LNCaP clone FGC (cell line): ENCODE measurements around the gene SLC38A4.

ENCODE experiments used
- DNase-seq: peaks from one replicate; pipeline ENCODE4 v3.0.0-alpha.2; 2011; ENCODE audit warnings: low read depth
- H3K4me3 ChIP-seq: 2 replicates; pipeline ENCODE4 v1.5.1; 2011; ENCODE audit warnings: mild to moderate bottlenecking, low read depth, low read length, control low read depth
- CTCF ChIP-seq: IDR thresholded peaks from 2 replicates; pipeline ENCODE4 v1.5.1; 2012; ENCODE audit warnings: mild to moderate bottlenecking; ENCODE audit not compliant: control insufficient read depth, insufficient read depth; ENCODE audit errors: extremely low read depth

Gene SLC38A4

GRCh38 chr12:46839232-46839631 lies 13.4 kb upstream of the SLC38A4 start:
- H3K4me3 ChIP-seq: no peak overlapping the region
- no peak for TF ChIP-seq CTCF

GRCh38 chr12:46835785-46836184 lies 10.0 kb upstream of the SLC38A4 start:
- DNase-seq: no peak
- no peak overlapping the region for H3K4me3 ChIP-seq
- no peak for TF ChIP-seq CTCF

More at GRCh38 chr12:46839232-46839631, 13.4 kb upstream of the SLC38A4 start:
- DNase-seq: no peak

- no peak for TF ChIP-seq CTCF
Measured at GRCh38 chr12:46832130-46832704, 6.4 kb upstream of the SLC38A4 start.

GRCh38 chr12:46831335-46832129 lies 5.7 kb upstream of the SLC38A4 start:
- no peak for TF ChIP-seq CTCF
- no peak for DNase-seq
- H3K4me3 ChIP-seq: no peak overlapping the region

More at GRCh38 chr12:46832130-46832704, 6.4 kb upstream of the SLC38A4 start:
- DNase-seq: no peak
- H3K4me3 ChIP-seq: no peak overlapping the region

- no peak for TF ChIP-seq CTCF
- DNase-seq: no peak
- H3K4me3 ChIP-seq: no peak overlapping the region
Measured at GRCh38 chr12:46830731-46831334, 5.0 kb upstream of the SLC38A4 start.

GRCh38 chr12:46824709-46825108 lies 1.1 kb downstream of the SLC38A4 start:
- no peak overlapping the region for H3K4me3 ChIP-seq
- DNase-seq: no peak
- TF ChIP-seq CTCF: no peak
